Stimulated activated naive CD8-positive, alpha-beta T cell treated with anti-CD3 and anti-CD28 coated beads, Interleukin-15, Interleukin-2, amounts not matched to agents 100 ng/mL and 50 ng/mL, for 24 hours (primary cell): ENCODE data around the gene ZNF185.
"Not testable (repeated sequence)": the region's sequence is repeated elsewhere in the genome, so short reads cannot be mapped to it uniquely, and the experiment has no call there.

Experiments used
- H3K27ac Mint-ChIP-seq: one replicate; pipeline ENCODE4 v1.8.0; 2021; ENCODE audit warnings: mild to moderate bottlenecking, mixed read lengths
- H3K27me3 Mint-ChIP-seq: one replicate; pipeline ENCODE4 v1.8.0; 2021; ENCODE audit warnings: mixed read lengths
- H3K36me3 Mint-ChIP-seq: one replicate; pipeline ENCODE4 v1.8.0; 2021; ENCODE audit warnings: low read depth, mixed read lengths
- H3K4me1 Mint-ChIP-seq: one replicate; pipeline ENCODE4 v1.8.0; 2021; ENCODE audit warnings: low read depth, mixed read lengths
- H3K4me3 Mint-ChIP-seq: one replicate; pipeline ENCODE4 v1.8.0; 2021; ENCODE audit warnings: mild to moderate bottlenecking, mixed read lengths
- H3K9me3 Mint-ChIP-seq: one replicate; pipeline ENCODE4 v1.8.0; 2021; ENCODE audit warnings: mixed read lengths

The ZNF185 gene

GRCh38 chrX:152902502-152902820, 4.6 kb downstream of the ZNF185 start:
- Mint-ChIP-seq H3K27ac (no peak overlapping the region), H3K27me3 (no peaks in the 10 kb centered on the region), H3K4me1 (no peaks in the 10 kb centered on the region), H3K9me3 (no peaks in the 10 kb centered on the region), H3K4me3 (no peak overlapping the region), H3K36me3 (no peaks in the 10 kb centered on the region)

- H3K36me3 Mint-ChIP-seq: no peaks in the 10 kb centered on the region
- H3K27me3 Mint-ChIP-seq: no peaks in the 10 kb centered on the region
- H3K9me3 Mint-ChIP-seq: no peaks in the 10 kb centered on the region
- H3K4me1 Mint-ChIP-seq: no peaks in the 10 kb centered on the region
- H3K27ac Mint-ChIP-seq: no peak overlapping the region
- H3K4me3 Mint-ChIP-seq: no peak overlapping the region
These were observed 5.7 kb downstream of the ZNF185 start for GRCh38 chrX:152903589-152903988.

- no peaks in the 10 kb centered on the region for H3K36me3 Mint-ChIP-seq
- H3K27me3 Mint-ChIP-seq: no peaks in the 10 kb centered on the region
- H3K9me3 Mint-ChIP-seq: no peaks in the 10 kb centered on the region
- H3K4me1 Mint-ChIP-seq: no peaks in the 10 kb centered on the region
- H3K4me3 Mint-ChIP-seq: no peak overlapping the region
- no peak overlapping the region for H3K27ac Mint-ChIP-seq
These were observed 6.5 kb downstream of the ZNF185 start for GRCh38 chrX:152904151-152905080.

GRCh38 chrX:152905081-152905420, 7.2 kb downstream of the ZNF185 start:
- H3K27me3 Mint-ChIP-seq: no peaks in the 10 kb centered on the region
- H3K27ac Mint-ChIP-seq: no peak overlapping the region
- H3K36me3 Mint-ChIP-seq: no peaks in the 10 kb centered on the region
- no peaks in the 10 kb centered on the region for H3K9me3 Mint-ChIP-seq
- H3K4me3 Mint-ChIP-seq: no peak overlapping the region
- no peaks in the 10 kb centered on the region for H3K4me1 Mint-ChIP-seq

- H3K36me3 Mint-ChIP-seq: no peaks in the 10 kb centered on the region
- H3K9me3 Mint-ChIP-seq: no peaks in the 10 kb centered on the region
- H3K4me3 Mint-ChIP-seq: no peak overlapping the region
- no peaks in the 10 kb centered on the region for H3K27me3 Mint-ChIP-seq
- no peaks in the 10 kb centered on the region for H3K4me1 Mint-ChIP-seq
- H3K27ac Mint-ChIP-seq: no peak overlapping the region
These were observed 9.3 kb downstream of the ZNF185 start for GRCh38 chrX:152907084-152907651.

- Mint-ChIP-seq H3K4me3 (no peak overlapping the region), H3K4me1 (no peaks in the 10 kb centered on the region), H3K36me3 (no peaks in the 10 kb centered on the region), H3K9me3 (no peaks in the 10 kb centered on the region), H3K27me3 (no peaks in the 10 kb centered on the region), H3K27ac (no peak overlapping the region)
These were observed 10.6 kb downstream of the ZNF185 start for GRCh38 chrX:152908486-152908885.

GRCh38 chrX:152910018-152910417, 12.2 kb downstream of the ZNF185 start:
- not testable (repeated sequence) for H3K4me3 Mint-ChIP-seq, H3K9me3 Mint-ChIP-seq, H3K36me3 Mint-ChIP-seq, H3K27me3 Mint-ChIP-seq, H3K4me1 Mint-ChIP-seq, H3K27ac Mint-ChIP-seq

GRCh38 chrX:152912106-152912505, 14.2 kb downstream of the ZNF185 start:
- no peaks in the 10 kb centered on the region for H3K4me1 Mint-ChIP-seq
- H3K4me3 Mint-ChIP-seq: no peak overlapping the region
- H3K27ac Mint-ChIP-seq: no peak overlapping the region
- H3K27me3 Mint-ChIP-seq: no peaks in the 10 kb centered on the region
- H3K9me3 Mint-ChIP-seq: no peaks in the 10 kb centered on the region
- no peaks in the 10 kb centered on the region for H3K36me3 Mint-ChIP-seq

- H3K36me3 Mint-ChIP-seq: no peaks in the 10 kb centered on the region
- H3K27me3 Mint-ChIP-seq: no peaks in the 10 kb centered on the region
- no peak overlapping the region for H3K4me3 Mint-ChIP-seq
- no peaks in the 10 kb centered on the region for H3K9me3 Mint-ChIP-seq
- no peaks in the 10 kb centered on the region for H3K4me1 Mint-ChIP-seq
- H3K27ac Mint-ChIP-seq: no peak overlapping the region
These were observed 14.8 kb downstream of the ZNF185 start for GRCh38 chrX:152912641-152913040.

- Mint-ChIP-seq H3K36me3 (no peaks in the 10 kb centered on the region), H3K4me3 (no peak overlapping the region), H3K4me1 (no peaks in the 10 kb centered on the region), H3K27me3 (no peaks in the 10 kb centered on the region), H3K9me3 (no peaks in the 10 kb centered on the region), H3K27ac (no peak overlapping the region)
These were observed 15.5 kb downstream of the ZNF185 start for GRCh38 chrX:152913346-152913745.

GRCh38 chrX:152913910-152914309, 16.0 kb downstream of the ZNF185 start:
- Mint-ChIP-seq H3K4me1 (no peaks in the 10 kb centered on the region), H3K4me3 (no peak overlapping the region), H3K27ac (no peak overlapping the region)

GRCh38 chrX:152915541-152916241, 17.8 kb downstream of the ZNF185 start:
- Mint-ChIP-seq H3K36me3 (no peaks in the 10 kb centered on the region), H3K9me3 (no peaks in the 10 kb centered on the region), H3K27ac (no peak overlapping the region), H3K4me1 (no peaks in the 10 kb centered on the region), H3K27me3 (no peaks in the 10 kb centered on the region), H3K4me3 (no peak overlapping the region)

More at GRCh38 chrX:152913910-152914309, 16.0 kb downstream of the ZNF185 start:
- Mint-ChIP-seq H3K36me3 (no peaks in the 10 kb centered on the region), H3K27me3 (no peaks in the 10 kb centered on the region), H3K9me3 (no peaks in the 10 kb centered on the region)

GRCh38 chrX:152917656-152918579, 20.1 kb downstream of the ZNF185 start:
- Mint-ChIP-seq H3K27ac (no peak overlapping the region), H3K36me3 (no peaks in the 10 kb centered on the region), H3K4me3 (no peak overlapping the region), H3K9me3 (no peaks in the 10 kb centered on the region), H3K4me1 (no peaks in the 10 kb centered on the region), H3K27me3 (no peaks in the 10 kb centered on the region)

- no peaks in the 10 kb centered on the region for H3K27me3 Mint-ChIP-seq
- H3K4me1 Mint-ChIP-seq: peaks cover 3% of the 10 kb centered on the region
- H3K4me3 Mint-ChIP-seq: no peak overlapping the region
- no peak overlapping the region for H3K27ac Mint-ChIP-seq
- H3K9me3 Mint-ChIP-seq: no peaks in the 10 kb centered on the region
- no peaks in the 10 kb centered on the region for H3K36me3 Mint-ChIP-seq
These were observed 20.8 kb downstream of the ZNF185 start for GRCh38 chrX:152918707-152919106.

- Mint-ChIP-seq H3K36me3 (no peaks in the 10 kb centered on the region), H3K9me3 (no peaks in the 10 kb centered on the region), H3K27me3 (no peaks in the 10 kb centered on the region), H3K4me3 (no peak overlapping the region), H3K4me1 (peaks cover 18% of the 10 kb centered on the region), H3K27ac (no peak overlapping the region)
These were observed 25.7 kb downstream of the ZNF185 start for GRCh38 chrX:152923599-152923998.
